Gastrocnemius medialis (tissue), 4 donors: ENCODE results near the gene PLD2.

Experiments
- CTCF ChIP-seq, 5 experiments: fragments of 450-650 bp in 3 of 5; fragments of 200-600 bp in 2 of 5; sonication (generic) in 2 of 5; IDR thresholded peaks in 4 of 5; conservative IDR thresholded peaks in 1 of 5; 1 replicate in 4 of 5; 2 replicates in 1 of 5; pipeline ENCODE4 v1.5.1; 2016 to 2019; ENCODE audit warnings: antibody characterized with exemption in 5 of 5, mild to moderate bottlenecking in 3 of 5, moderate library complexity in 3 of 5
- POLR2A ChIP-seq, 2 donors: fragments of 450-650 bp; IDR thresholded peaks; one replicate each; pipeline ENCODE4 v1.6.1; 2017; ENCODE audit warnings: antibody characterized with exemption in 2 of 2, mild to moderate bottlenecking in 2 of 2, moderate library complexity in 2 of 2

GRCh38 chr17:4823373-4824089 lies 16.6 kb downstream of the PLD2 start:
- TF ChIP-seq CTCF (IDR thresholded peaks at IDR 0.05 in 4 of 5, conservative IDR thresholded peaks at IDR 0.05 in 1 of 5) (no peak), POLR2A (IDR thresholded peaks at IDR 0.05) (no peak)
